GM23248 (cell line): ENCODE data around the gene HASPIN. TPM values are rescaled to one million over a fixed set of nuclear protein-coding genes. Genes with fewer than 3 reads are reported as not detected.

Experiments
- DNase-seq: peaks from one replicate; pipeline ENCODE4 v3.0.0-alpha.2; 2015
- H2AFZ ChIP-seq: fragments of 200-600 bp; sonication (generic); 2 replicates; pipeline ENCODE4 v1.6.1; 2016; ENCODE audit warnings: antibody characterized with exemption
- H3F3A ChIP-seq: fragments of 200-600 bp; sonication (generic); 2 replicates; pipeline ENCODE4 v1.6.1; 2016; ENCODE audit warnings: mild to moderate bottlenecking, antibody characterized with exemption, mixed run types; ENCODE audit not compliant: insufficient read depth
- H3K27ac ChIP-seq: fragments of 200-600 bp; sonication (generic); 2 replicates; pipeline ENCODE4 v1.5.1; 2016; ENCODE audit warnings: mild to moderate bottlenecking
- H3K27me3 ChIP-seq: fragments of 200-600 bp; sonication (generic); replicated peaks from 2 replicates; pipeline ENCODE4 v1.6.1; 2016; ENCODE audit warnings: mild to moderate bottlenecking; ENCODE audit not compliant: insufficient read depth
- H3K36me3 ChIP-seq: fragments of 200-600 bp; sonication (generic); 2 replicates; pipeline ENCODE4 v1.6.1; 2016; ENCODE audit warnings: low read depth, mild to moderate bottlenecking
- H3K4me1 ChIP-seq: fragments of 200-600 bp; sonication (generic); 2 replicates; pipeline ENCODE4 v1.6.1; 2016; ENCODE audit warnings: mild to moderate bottlenecking; ENCODE audit not compliant: insufficient read depth
- H3K4me2 ChIP-seq: fragments of 200-600 bp; sonication (generic); one replicate; pipeline ENCODE4 v1.6.1; 2016; ENCODE audit warnings: mild to moderate bottlenecking; ENCODE audit not compliant: unreplicated experiment
- H3K4me3 ChIP-seq: fragments of 200-600 bp; sonication (generic); 2 replicates; pipeline ENCODE4 v1.5.1; 2016; ENCODE audit warnings: mild to moderate bottlenecking
- H3K79me2 ChIP-seq: fragments of 200-600 bp; sonication (generic); 2 replicates; pipeline ENCODE4 v1.6.1; 2016; ENCODE audit warnings: mild to moderate bottlenecking; ENCODE audit not compliant: insufficient read depth
- H3K9ac ChIP-seq: fragments of 200-600 bp; sonication (generic); 2 replicates; pipeline ENCODE4 v1.6.1; 2016; ENCODE audit warnings: mild to moderate bottlenecking
- H3K9me2 ChIP-seq: fragments of 200-600 bp; sonication (generic); 2 replicates; pipeline ENCODE4 v1.6.1; 2016; ENCODE audit warnings: mixed run types, mild to moderate bottlenecking, moderate library complexity; ENCODE audit not compliant: insufficient read depth
- H3K9me3 ChIP-seq: fragments of 200-600 bp; sonication (generic); one replicate; pipeline ENCODE4 v1.6.1; 2017; ENCODE audit warnings: low read depth
- H4K20me1 ChIP-seq: fragments of 200-600 bp; sonication (generic); 2 replicates; pipeline ENCODE4 v1.6.0; 2016; ENCODE audit not compliant: insufficient read depth
- EZH2 ChIP-seq: fragments of 200-600 bp; sonication (generic); IDR thresholded peaks from 2 replicates; pipeline ENCODE4 v1.6.1; 2018; ENCODE audit warnings: antibody characterized with exemption, mild to moderate bottlenecking; ENCODE audit not compliant: insufficient read depth, poor library complexity, severe bottlenecking
- EZH2phosphoT487 ChIP-seq: fragments of 200-600 bp; sonication (generic); IDR thresholded peaks from 2 replicates; pipeline ENCODE4 v1.6.1; 2018; ENCODE audit warnings: antibody characterized with exemption, moderate library complexity, mild to moderate bottlenecking, low read depth; ENCODE audit not compliant: insufficient read depth
- WGBS, 2 experiments: methylation state at CpG; one replicate each; pipeline ENCODE4 v1.1.6; 2015 to 2017; ENCODE audit warnings: low lambda C conversion rate in 2 of 2, low coverage in 1 of 2; ENCODE audit errors: missing lambda C conversion rate in 2 of 2; 5-methylcytosine and 5-hydroxymethylcytosine counted together
- in situ Hi-C: fragments of 300-500 bp; cut with MboI; formaldehyde crosslinking; loops from 2 replicates; pipeline ENCODE4 v1.15.0; 2020
- polyA plus RNA-seq: library from polyadenylated mRNA; unstranded; fragments of >200 nt; fragmentation: Nextera tagmentation; extraction: Ambion mirVana; gene quantifications from 2 replicates; pipeline ENCODE4 v1.2.1, GENCODE V29; 2016
- total RNA-seq: library from RNA; depleted of rRNA; stranded (reverse); fragments of >200 nt; shearing (Covaris generic); gene quantifications from 2 replicates; pipeline ENCODE4 v1.2.3, GENCODE V29; 2014

The HASPIN gene
- total and polyA plus RNA-seq, 2 experiments from 2014 or later, result 1.4 to 1.9 TPM

DNA sequence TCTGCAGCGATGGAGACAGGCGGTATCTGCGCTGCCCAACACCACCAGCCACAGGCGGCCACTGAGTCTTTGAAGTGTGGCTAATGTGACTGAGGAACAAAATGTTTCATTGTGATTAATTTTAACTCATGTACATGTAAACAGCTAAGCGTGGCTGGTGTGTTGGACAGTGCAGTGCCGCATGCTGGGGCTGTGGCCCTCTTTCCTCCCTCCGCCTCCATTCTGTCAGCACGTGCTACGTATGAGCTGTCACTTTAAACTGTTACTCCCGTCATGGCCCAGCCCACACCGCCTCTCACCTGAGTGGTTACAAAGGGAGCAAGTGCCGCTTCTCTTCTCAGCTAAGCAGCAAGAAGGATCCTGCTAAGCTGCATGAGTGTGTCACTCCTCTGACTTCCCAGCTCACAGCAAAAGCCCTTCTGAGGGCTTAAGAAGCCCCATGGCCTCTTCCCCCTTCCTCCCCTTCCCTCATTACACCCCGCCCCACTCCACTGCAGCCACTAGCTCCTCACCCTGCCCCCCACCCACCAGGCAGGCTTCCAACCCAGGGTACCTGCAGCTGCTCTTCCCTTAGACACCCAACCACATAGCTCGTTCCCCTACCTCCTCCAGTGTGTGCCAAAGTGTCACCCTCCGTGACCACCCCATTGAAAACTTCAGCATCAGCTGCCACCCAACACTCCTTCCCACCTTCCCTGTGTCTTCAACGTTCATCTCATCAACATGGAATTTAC, 15.0 kb downstream of the HASPIN start:
- in situ Hi-C loops, result no loop called here
- TF ChIP-seq EZH2phosphoT487 (no peak), EZH2 (no peak)
- Histone ChIP-seq H3K79me2 (no peaks in the 10 kb centered on the region), H3F3A (no peaks in the 10 kb centered on the region), H3K4me3 (peak overlapping the region; percentile 44; the same call in 1 of the 2 replicates), H3K27me3 (no peaks in the 10 kb centered on the region), H3K4me2 (peak overlapping the region; percentile 71), H3K36me3 (no peaks in the 10 kb centered on the region), H4K20me1 (no peaks in the 10 kb centered on the region), H3K9ac (no peak overlapping the region), H3K27ac (no peak overlapping the region), H2AFZ (peak overlapping the region; percentile 48), H3K9me2 (no peaks in the 10 kb centered on the region), H3K9me3 (no peaks in the 10 kb centered on the region), H3K4me1 (no peaks in the 10 kb centered on the region)
- peak; percentile 31 for DNase-seq
- 39 to 43% methylated on average over 15 to 16 of the region's 16 CpGs for WGBS, 2 experiments

DNA sequence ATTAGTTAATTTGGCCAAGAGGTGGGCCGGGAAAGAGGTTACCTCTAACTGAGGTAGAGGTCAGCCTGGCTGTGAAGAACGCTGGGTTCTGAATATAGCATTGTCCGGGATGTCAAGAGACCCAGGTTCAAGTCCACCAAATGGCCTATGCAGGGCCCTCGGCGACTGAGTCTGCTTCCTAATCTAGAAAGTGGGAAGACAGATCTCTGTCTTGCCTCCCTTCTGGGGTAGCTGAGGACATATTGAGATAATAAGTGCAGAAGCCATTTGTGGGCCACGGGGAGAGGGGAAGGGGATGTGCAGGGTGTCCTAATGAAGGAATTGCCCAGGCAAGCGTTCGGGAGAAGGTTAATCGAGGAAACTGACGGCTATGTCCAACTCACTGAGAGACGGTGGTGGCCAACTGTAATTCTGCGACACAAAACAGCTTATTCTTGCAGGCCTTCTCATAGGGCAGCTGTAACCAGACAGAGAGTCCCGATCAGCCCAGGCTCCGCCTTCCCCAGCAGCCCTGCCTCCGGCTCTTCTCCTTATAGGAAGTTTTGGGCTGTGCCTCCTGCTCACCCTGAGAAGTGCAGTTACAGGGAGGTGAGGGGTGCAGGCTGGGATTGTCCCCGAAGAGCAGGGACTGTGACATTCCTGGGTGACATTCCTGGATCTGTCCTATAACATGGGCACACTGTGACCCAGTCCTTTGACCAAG, 15.9 kb downstream of the HASPIN start:
- Histone ChIP-seq H3K4me2 (no peak overlapping the region), H3K79me2 (no peaks in the 10 kb centered on the region), H3K4me3 (no peak overlapping the region), H3K9me2 (no peaks in the 10 kb centered on the region), H3K27me3 (no peaks in the 10 kb centered on the region), H2AFZ (no peak overlapping the region), H3F3A (no peaks in the 10 kb centered on the region), H3K36me3 (no peaks in the 10 kb centered on the region), H3K27ac (no peak overlapping the region), H3K9me3 (no peaks in the 10 kb centered on the region), H3K9ac (no peak overlapping the region), H4K20me1 (no peaks in the 10 kb centered on the region), H3K4me1 (no peaks in the 10 kb centered on the region)
- no peak for DNase-seq
- 89 to 93% methylated on average over 16 of the region's 16 CpGs for WGBS, 2 experiments
- in situ Hi-C loops, result loop anchor here (10.0 kb wide), 1 partner anchor 75 kb away; no protein-coding TSS in a partner anchor
- no peak for TF ChIP-seq EZH2phosphoT487
- TF ChIP-seq EZH2, result no peak

DNA sequence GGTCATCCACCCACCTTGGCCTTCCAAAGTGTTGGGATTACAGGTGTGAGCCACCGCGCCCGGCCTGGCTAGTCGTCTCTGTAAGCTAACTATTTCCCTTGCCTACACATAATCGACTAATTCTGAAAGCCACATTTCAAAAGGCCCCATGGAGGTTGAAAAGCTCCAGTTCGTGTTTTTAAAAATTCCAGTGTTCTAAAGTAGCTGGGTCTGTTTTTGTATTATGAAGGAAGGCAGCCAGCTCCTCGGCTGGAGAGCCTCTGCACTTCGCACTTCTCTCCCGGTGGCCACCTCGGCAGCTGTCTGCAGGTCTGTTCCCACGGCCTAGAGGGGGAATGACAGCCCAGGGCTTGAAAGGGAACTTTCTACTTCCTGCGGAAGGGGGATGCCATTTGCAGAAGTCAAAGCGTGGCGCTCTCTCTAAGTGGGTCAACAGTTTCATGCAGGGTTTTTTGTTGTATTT, 16.9 kb downstream of the HASPIN start:
- no peaks in the 10 kb centered on the region for H3K27me3 ChIP-seq
- no peak for DNase-seq
- H3K79me2 ChIP-seq, result no peaks in the 10 kb centered on the region
- H3K4me3 ChIP-seq, result no peak overlapping the region
- no peak overlapping the region for H2AFZ ChIP-seq
- no peaks in the 10 kb centered on the region for H3K36me3 ChIP-seq
- no peak overlapping the region for H3K27ac ChIP-seq
- no peak for TF ChIP-seq EZH2phosphoT487
- TF ChIP-seq EZH2, result no peak
- 67 to 70% methylated on average over 13 to 14 of the region's 14 CpGs for WGBS, 2 experiments
- H3F3A ChIP-seq, result no peaks in the 10 kb centered on the region
- H3K9me3 ChIP-seq, result no peaks in the 10 kb centered on the region
- H3K9me2 ChIP-seq, result no peaks in the 10 kb centered on the region
- no peaks in the 10 kb centered on the region for H4K20me1 ChIP-seq
- H3K4me1 ChIP-seq, result no peaks in the 10 kb centered on the region
- H3K4me2 ChIP-seq, result no peak overlapping the region
- H3K9ac ChIP-seq, result no peak overlapping the region
- in situ Hi-C loops, result loop anchor here (10.0 kb wide), 1 partner anchor 74 kb away; no protein-coding TSS in a partner anchor

DNA sequence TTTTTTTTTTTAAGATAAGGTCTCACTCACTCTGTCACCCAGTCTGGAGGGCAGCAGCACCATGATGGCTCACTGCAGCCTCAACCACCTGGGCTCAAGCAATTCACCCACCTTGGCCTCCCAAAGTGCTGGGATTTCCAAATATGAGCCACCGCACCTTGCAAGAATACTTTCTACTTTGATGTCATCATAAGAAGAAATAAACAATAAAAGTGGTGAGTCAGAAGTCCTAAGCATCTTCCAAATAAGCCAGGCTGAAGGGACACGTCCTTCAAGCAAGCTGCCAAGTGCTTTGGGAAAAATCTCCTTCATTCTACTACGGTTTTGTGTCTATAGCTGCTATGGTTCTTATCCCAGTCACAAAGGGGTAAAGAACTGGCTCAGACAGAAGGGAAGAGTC, 20.3 kb downstream of the HASPIN start:
- Histone ChIP-seq H3K9ac (no peak overlapping the region), H2AFZ (no peak overlapping the region), H3K27ac (no peak overlapping the region), H3K4me3 (no peak overlapping the region), H3K9me3 (no peaks in the 10 kb centered on the region), H4K20me1 (no peaks in the 10 kb centered on the region), H3K36me3 (no peaks in the 10 kb centered on the region), H3K9me2 (no peaks in the 10 kb centered on the region), H3K4me2 (no peak overlapping the region), H3K4me1 (no peaks in the 10 kb centered on the region), H3K27me3 (no peaks in the 10 kb centered on the region), H3K79me2 (no peaks in the 10 kb centered on the region), H3F3A (no peaks in the 10 kb centered on the region)
- 29 to 30% methylated on average over 3 of the region's 3 CpGs for WGBS, 2 experiments
- DNase-seq, result peak; percentile 48
- in situ Hi-C loops, result loop anchor here (10.0 kb wide), 1 partner anchor 71 kb away; no protein-coding TSS in a partner anchor
- TF ChIP-seq EZH2phosphoT487 (no peak), EZH2 (no peak)
